Small intestine (tissue), 7 donors: ENCODE data around the gene SLC6A2. TPM values are rescaled to one million over a fixed set of nuclear protein-coding genes. Genes with fewer than 3 reads are reported as not detected.
"Not testable (repeated sequence)": the region's sequence is repeated elsewhere in the genome, so short reads cannot be mapped to it uniquely, and the experiment has no call there.

Experiments used
- DNase-seq, 2 donors: peaks; one replicate each; pipeline versions ENCODE4 v3.0.0 to v3.0.0-alpha.2; 2013
- FAIRE-seq: peaks from 2 replicates; lab custom pipeline; 2012; peaks lifted over from hg19 to GRCh38; lab: Jason Lieb, UNC
- H3K27ac ChIP-seq, 3 donors: one replicate each; pipeline ENCODE4 v1.5.1; 2013; ENCODE audit warnings: low read length in 2 of 3, mild to moderate bottlenecking in 2 of 3, control low read depth in 1 of 3, inconsistent platforms in 1 of 3, low read depth in 1 of 3, moderate library complexity in 1 of 3
- H3K27me3 ChIP-seq, 3 donors: one replicate each; pipeline ENCODE4 v1.6.1; 2013; ENCODE audit warnings: low read length in 3 of 3, inconsistent platforms in 1 of 3; ENCODE audit not compliant: control insufficient read depth in 3 of 3, insufficient read depth in 3 of 3
- H3K36me3 ChIP-seq, 3 donors: one replicate each; pipeline ENCODE4 v1.6.1; 2013; ENCODE audit warnings: low read length in 3 of 3, inconsistent platforms in 1 of 3, low read depth in 1 of 3, mild to moderate bottlenecking in 1 of 3, moderate library complexity in 1 of 3; ENCODE audit not compliant: control insufficient read depth in 3 of 3, insufficient read depth in 2 of 3
- H3K4me1 ChIP-seq, 3 donors: one replicate each; pipeline ENCODE4 v1.6.1; 2013; ENCODE audit warnings: low read length in 2 of 3, inconsistent platforms in 1 of 3, low read depth in 1 of 3, mild to moderate bottlenecking in 1 of 3, moderate library complexity in 1 of 3; ENCODE audit not compliant: control insufficient read depth in 3 of 3, insufficient read depth in 2 of 3
- H3K4me3 ChIP-seq, 3 donors: one replicate each; pipeline ENCODE4 v1.5.1; 2013; ENCODE audit warnings: low read length in 3 of 3, control low read depth in 1 of 3, inconsistent platforms in 1 of 3, low read depth in 1 of 3, mild to moderate bottlenecking in 1 of 3, moderate library complexity in 1 of 3
- H3K9me3 ChIP-seq, 2 donors: one replicate each; pipeline ENCODE4 v1.6.1; 2013; ENCODE audit warnings: low read depth in 1 of 2, low read length in 1 of 2; ENCODE audit not compliant: control insufficient read depth in 2 of 2, insufficient read depth in 1 of 2
- WGBS, 3 donors: extraction: QIAGEN DNeasy Blood & Tissue Kit; methylation state at CpG; one replicate each; pipeline ENCODE4 v1.1.7; 2013; 5-methylcytosine and 5-hydroxymethylcytosine counted together
- polyA plus RNA-seq, 4 donors: library from polyadenylated mRNA; stranded (reverse) in 3 of 4; unstranded in 1 of 4; fragments of 200-250 nt in 3 of 4; fragments of 120-200 nt in 1 of 4; gene quantifications; one replicate each; pipeline versions ENCODE4 v1.2.1 to v1.2.3, GENCODE V29; 2013
- donor health status: healthy with polysubstance abuse.
- donor health status: control.
- donor health status: control.
- donor health status: Bipolar disorder and iron deficiency.
- donor health status: healthy.

The SLC6A2 gene
- polyA plus RNA-seq, 4 donors, result 0.22 TPM; not detected in 3

DNA sequence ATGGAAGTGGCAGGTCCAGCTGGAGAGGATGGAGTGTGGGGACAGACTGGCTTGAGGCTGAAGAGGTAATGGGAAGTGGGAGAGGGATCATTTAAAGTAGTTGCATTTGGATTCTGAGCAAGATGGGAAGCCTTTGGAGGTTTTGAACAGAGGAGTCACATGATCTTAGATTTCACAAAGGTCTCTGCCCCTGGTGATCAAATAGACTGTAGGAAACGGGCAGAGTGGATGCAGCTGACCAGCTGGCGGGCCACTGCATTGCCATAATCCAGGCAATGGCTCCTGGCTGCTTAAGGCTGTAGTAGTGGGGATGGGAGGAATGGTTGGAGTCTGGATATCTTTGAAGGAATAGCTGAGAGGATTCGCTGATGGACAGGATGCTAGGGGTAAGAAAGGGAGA lies 81.5 kb downstream of the SLC6A2 start:
- H3K4me3 ChIP-seq, result no peak overlapping the region
- no peaks in the 10 kb centered on the region for H3K9me3 ChIP-seq
- FAIRE-seq (no peak), DNase-seq (no peak)
- 38 to 60% (median 49%) methylated on average over 3 of the region's 3 CpGs for WGBS, 3 donors
- peaks cover 0 to 2% (median 0%) of the 10 kb centered on the region in 3 donors for H3K27me3 ChIP-seq
- no peaks in the 10 kb centered on the region for H3K36me3 ChIP-seq
- no peaks in the 10 kb centered on the region for H3K4me1 ChIP-seq
- no peak overlapping the region for H3K27ac ChIP-seq

DNA sequence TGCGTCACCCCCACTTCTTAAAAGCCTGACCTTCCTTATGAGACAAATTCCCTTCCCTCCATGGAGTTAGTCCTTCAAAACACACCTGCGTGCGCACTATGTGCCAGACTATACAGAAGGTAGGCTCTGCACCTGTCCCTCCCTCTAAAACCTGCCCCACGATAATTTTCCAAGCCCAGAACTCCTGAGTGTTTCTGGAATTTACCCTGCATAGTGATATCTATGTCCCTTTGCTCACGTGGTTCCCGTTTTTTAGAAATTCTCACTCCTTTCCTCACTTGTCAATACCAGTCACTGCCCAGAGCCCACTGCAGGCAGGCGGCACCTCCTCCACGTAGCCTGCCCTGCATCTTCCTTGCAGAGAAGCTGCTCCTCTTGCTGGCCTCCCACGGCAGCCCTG lies 82.2 kb downstream of the SLC6A2 start:
- Histone ChIP-seq H3K27ac (no peak overlapping the region), H3K4me3 (no peak overlapping the region), H3K9me3 (no peaks in the 10 kb centered on the region), H3K27me3 (peaks cover 0 to 2% (median 0%) of the 10 kb centered on the region in 3 donors), H3K4me1 (no peaks in the 10 kb centered on the region), H3K36me3 (no peaks in the 10 kb centered on the region)
- DNase-seq, result no peak
- 78 to 85% (median 81%) methylated on average over 9 of the region's 9 CpGs for WGBS, 3 donors
- FAIRE-seq, result no peak

DNA sequence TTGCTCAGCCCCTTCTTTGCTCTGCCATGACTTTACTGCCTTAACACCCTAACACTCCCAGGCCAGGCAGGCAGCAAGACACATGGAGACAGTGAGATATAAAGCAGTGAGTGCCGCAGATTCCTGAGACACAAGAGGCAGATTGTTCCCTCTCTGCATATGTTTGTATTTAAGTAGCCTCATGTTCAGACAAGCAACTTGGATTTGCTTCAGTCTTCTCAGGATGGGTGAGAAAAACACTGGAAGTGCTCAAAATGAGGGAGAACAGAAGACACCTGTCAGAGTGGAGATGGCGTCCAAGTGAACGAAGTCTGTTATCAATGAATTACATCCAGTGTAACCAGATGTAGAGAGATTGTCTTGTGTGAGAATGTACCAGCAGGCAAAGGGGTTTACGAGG lies 90.3 kb downstream of the SLC6A2 start:
- FAIRE-seq (no peak), DNase-seq (no peak)
- H3K27me3 ChIP-seq, result no peaks in the 10 kb centered on the region
- H3K36me3 ChIP-seq, result no peaks in the 10 kb centered on the region
- H3K4me3 ChIP-seq, result no peak overlapping the region
- WGBS, 3 donors, result 61 to 77% (median 74%) methylated on average over 4 of the region's 4 CpGs
- H3K4me1 ChIP-seq, result no peaks in the 10 kb centered on the region
- no peak overlapping the region for H3K27ac ChIP-seq
- no peaks in the 10 kb centered on the region for H3K9me3 ChIP-seq

DNA sequence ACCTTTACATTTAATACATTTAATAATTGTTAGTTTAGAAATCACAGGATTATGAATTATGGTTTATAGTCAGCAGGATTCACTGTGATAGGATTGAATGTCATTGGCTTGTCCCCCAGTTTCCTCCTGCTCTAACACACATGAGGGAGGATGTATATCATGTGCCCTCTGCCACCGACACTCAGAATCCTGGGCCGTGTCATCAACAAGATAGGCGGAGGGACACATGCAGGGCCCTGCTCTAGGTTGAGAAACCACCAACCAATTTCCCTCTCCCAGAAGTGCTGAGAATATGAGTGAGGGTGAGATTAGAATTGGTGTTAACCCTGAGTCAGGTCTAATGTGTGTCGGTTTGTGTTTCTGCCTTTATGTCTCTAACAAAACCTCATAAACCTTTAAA lies 92.0 kb downstream of the SLC6A2 start:
- FAIRE-seq, result no peak
- H3K27me3 ChIP-seq, result no peaks in the 10 kb centered on the region
- H3K27ac ChIP-seq, result no peak overlapping the region
- WGBS, 3 donors, result 81 to 86% (median 86%) methylated on average over 4 of the region's 4 CpGs
- H3K9me3 ChIP-seq, result no peaks in the 10 kb centered on the region
- H3K36me3 ChIP-seq, result no peaks in the 10 kb centered on the region
- no peak for DNase-seq
- no peaks in the 10 kb centered on the region for H3K4me1 ChIP-seq
- no peak overlapping the region for H3K4me3 ChIP-seq

DNA sequence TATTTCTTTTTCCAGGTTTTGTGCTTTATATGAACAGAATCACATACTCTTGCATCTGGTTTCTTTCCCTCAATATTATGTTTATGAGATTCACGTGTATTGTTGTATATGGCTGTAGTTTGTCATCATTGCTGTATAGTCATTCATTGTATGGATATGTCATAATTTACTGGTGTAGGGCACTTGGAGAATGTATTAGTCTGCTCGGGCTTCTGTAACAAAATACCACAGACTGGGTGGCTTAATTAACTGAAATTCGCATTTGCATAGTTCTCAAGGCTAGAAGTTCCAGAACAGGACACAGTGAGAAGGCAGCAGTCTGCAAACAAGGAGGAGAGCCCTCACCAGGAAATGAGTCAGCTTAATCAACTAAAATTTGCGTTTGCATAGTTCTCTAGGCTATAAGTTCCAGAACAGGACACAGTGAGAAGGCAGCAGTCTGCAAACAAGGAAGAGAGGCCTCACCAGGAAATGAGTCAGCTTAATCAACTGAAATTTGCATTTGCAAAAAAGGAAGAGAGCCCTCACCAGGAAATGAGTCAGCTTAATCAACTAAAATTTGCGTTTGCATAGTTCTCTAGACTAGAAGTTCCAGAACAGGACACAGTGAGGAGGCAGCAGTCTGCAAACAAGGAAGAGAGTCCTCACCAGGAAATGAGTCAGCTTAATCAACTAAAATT lies 96.8 kb downstream of the SLC6A2 start:
- not testable (repeated sequence) for H3K9me3 ChIP-seq, H3K27me3 ChIP-seq, H3K36me3 ChIP-seq, H3K27ac ChIP-seq, H3K4me3 ChIP-seq, H3K4me1 ChIP-seq
- peak; percentile 30 for FAIRE-seq
- peak in 1 of 2 donors; percentile 31 for DNase-seq
- 59 to 62% (median 59%) methylated on average over 5 of the region's 5 CpGs for WGBS, 3 donors

DNA sequence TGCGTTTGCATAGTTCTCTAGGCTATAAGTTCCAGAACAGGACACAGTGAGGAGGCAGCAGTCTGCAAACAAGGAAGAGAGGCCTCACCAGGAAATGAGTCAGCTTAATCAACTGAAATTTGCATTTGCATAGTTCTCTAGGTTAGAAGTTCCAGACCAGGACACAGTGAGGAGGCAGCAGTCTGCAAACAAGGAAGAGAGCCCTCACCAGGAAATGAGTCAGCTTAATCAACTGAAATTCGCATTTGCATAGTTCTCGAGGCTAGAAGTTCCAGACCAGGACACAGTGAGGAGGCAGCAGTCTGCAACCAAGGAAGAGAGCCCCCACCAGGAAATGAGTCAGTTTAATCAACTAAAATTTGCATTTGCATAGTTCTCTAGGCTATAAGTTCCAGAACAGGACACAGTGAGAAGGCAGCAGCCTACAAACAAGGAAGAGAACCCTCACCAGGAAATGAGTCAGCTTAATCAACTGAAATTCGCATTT lies 97.4 kb downstream of the SLC6A2 start:
- H3K9me3 ChIP-seq, H3K36me3 ChIP-seq, H3K4me3 ChIP-seq, H3K27me3 ChIP-seq, FAIRE-seq, H3K4me1 ChIP-seq: not testable (repeated sequence)
- WGBS, 3 donors, result 36 to 48% (median 38%) methylated on average over 4 of the region's 4 CpGs
- DNase-seq, result peak in 1 of 2 donors; percentile 35
- H3K27ac ChIP-seq, result peak overlapping the region in 1 of 3 donors; percentile 71

Other genes with a start within 250 kb of the SLC6A2 start
- gene MMP2, start 176.8 kb upstream of the SLC6A2 start, polyA plus RNA-seq, result 10 to 100 TPM in 3 of 4 donors, 1 to 10 TPM in 1; 1.6 to 97.2 (median 41.2) TPM
- gene LPCAT2, start 146.9 kb upstream of the SLC6A2 start, polyA plus RNA-seq, result 1 to 10 TPM; 1.3 to 8.6 (median 4.9) TPM
- under 1 TPM in 2 of 4 donors, not detected in 2; 0.06 to 0.07 TPM for gene CAPNS2, start 89.3 kb upstream of the SLC6A2 start, polyA plus RNA-seq
- gene CES1, start 177.1 kb downstream of the SLC6A2 start, polyA plus RNA-seq, result 10 to 100 TPM in 2 of 4 donors, 1 to 10 TPM in 2; 3.1 to 34.3 (median 13.3) TPM
- under 1 TPM in 1 of 4 donors, not detected in 3; 0.03 TPM for gene CES5A, start 219.4 kb downstream of the SLC6A2 start, polyA plus RNA-seq